Measurements from ENCODE around the gene SPAG8. TPM values are rescaled to one million over a fixed set of nuclear protein-coding genes. Genes with fewer than 3 reads are reported as not detected.

Gene SPAG8
- 1 to 10 TPM in 10 of 12 donors, not detected in 2; 1.7 to 4.0 (median 2.2) TPM for polyA plus RNA-seq (ENCODE audit: insufficient read length in 12 of 12)
- long read RNA-seq, donor 1, partial matches to known transcripts = 26 of 27 reads
- long read RNA-seq, donor 1, other reads (novel, unspliced or antisense) = 0 of 27 reads
- long read RNA-seq, donor 2, partial matches to known transcripts = 23 of 23 reads
- long read RNA-seq, donor 2, other reads (novel, unspliced or antisense) = 0 of 23 reads
- long read RNA-seq, donor 3, partial matches to known transcripts = 13 of 13 reads
- long read RNA-seq, donor 3, other reads (novel, unspliced or antisense) = 0 of 13 reads
- long read RNA-seq, donor 4 = 0 reads
- long read RNA-seq, donor 5 = 0 reads
- long read RNA-seq, donor 6 = 0 reads
- long read RNA-seq, donor 7 = 0 reads
- long read RNA-seq, donor 8 = 0 reads
- long read RNA-seq, donor 9 = 0 reads
- long read RNA-seq, donor 10 = 0 reads
- long read RNA-seq, donor 11 = 0 reads

GRCh38 chr9:35812025-35812602, at the start of gene SPAG8:
TSS of gene SPAG8 (minus strand) at chr9:35812262. CDS start at chr9:35812147, 115 bp downstream.
- peak; percentile 94 for DNase-seq

GRCh38 chr9:35861161-35861897, 49.3 kb upstream of the SPAG8 start:
- no peak for DNase-seq

- no peak for DNase-seq
Observed at GRCh38 chr9:35859990-35860339, 47.9 kb upstream of the SPAG8 start.

- no peak for DNase-seq
Observed at GRCh38 chr9:35859310-35859989, 47.4 kb upstream of the SPAG8 start.

- no peak for DNase-seq
Observed at GRCh38 chr9:35858458-35858857, 46.4 kb upstream of the SPAG8 start.

GRCh38 chr9:35856882-35857281, 44.8 kb upstream of the SPAG8 start:
- DNase-seq = no peak

GRCh38 chr9:35856206-35856605, 44.1 kb upstream of the SPAG8 start:
- DNase-seq = no peak

GRCh38 chr9:35854091-35854762, 42.2 kb upstream of the SPAG8 start:
- DNase-seq = no peak

GRCh38 chr9:35852876-35853865, 41.1 kb upstream of the SPAG8 start:
- DNase-seq = no peak

GRCh38 chr9:35852267-35852815, 40.3 kb upstream of the SPAG8 start:
- no peak for DNase-seq

- no peak for DNase-seq
Observed at GRCh38 chr9:35847792-35848572, 35.9 kb upstream of the SPAG8 start.

GRCh38 chr9:35845824-35846771, 34.0 kb upstream of the SPAG8 start:
- DNase-seq = no peak

GRCh38 chr9:35844628-35845270, 32.7 kb upstream of the SPAG8 start:
- peak; percentile 91 for DNase-seq

GRCh38 chr9:35842795-35843194, 30.7 kb upstream of the SPAG8 start:
- DNase-seq = no peak

GRCh38 chr9:35842020-35842745, 30.1 kb upstream of the SPAG8 start:
- no peak for DNase-seq

GRCh38 chr9:35841645-35841900, 29.5 kb upstream of the SPAG8 start:
- DNase-seq = no peak

Measured in muscle of arm (tissue), 14 donors.